HG02571 (cell line): Measurements from ENCODE around the gene B3GNT9.

Experiments
- ATAC-seq: cut with Tn5 transposase; IDR thresholded peaks from one replicate; pipeline ENCODE4 v1.9.1; 2021; ENCODE audit warnings: mild to moderate bottlenecking, moderate library complexity; ENCODE audit not compliant: unreplicated experiment

Gene B3GNT9

GRCh38 chr16:67185651-67186134 lies 34.9 kb upstream of the B3GNT9 start:
- no peak for ATAC-seq

GRCh38 chr16:67184995-67185650 lies 34.3 kb upstream of the B3GNT9 start:
- no peak for ATAC-seq

GRCh38 chr16:67184453-67184994 lies 33.7 kb upstream of the B3GNT9 start:
- no peak for ATAC-seq

- ATAC-seq = peak; percentile 87
These were observed 33.0 kb upstream of the B3GNT9 start, which contains the start of gene MATCAP1 for GRCh38 chr16:67183627-67184452. MATCAP1 (minus strand) TSS chr16:67183963; CDS start chr16:67180610, 3,353 bp downstream.

GRCh38 chr16:67183284-67183626 lies 32.5 kb upstream of the B3GNT9 start:
- no peak for ATAC-seq

- no peak for ATAC-seq
These were observed 31.5 kb upstream of the B3GNT9 start for GRCh38 chr16:67182288-67182687.

GRCh38 chr16:67181346-67181745 lies 30.5 kb upstream of the B3GNT9 start:
- ATAC-seq = no peak

GRCh38 chr16:67180166-67180565 lies 29.4 kb upstream of the B3GNT9 start:
- ATAC-seq = no peak

GRCh38 chr16:67179421-67180080 lies 28.8 kb upstream of the B3GNT9 start:
- ATAC-seq = no peak

- no peak for ATAC-seq
These were observed 27.2 kb upstream of the B3GNT9 start for GRCh38 chr16:67177743-67178699.

GRCh38 chr16:67176662-67177061 lies 25.9 kb upstream of the B3GNT9 start:
- ATAC-seq = no peak

GRCh38 chr16:67174706-67175231 lies 24.0 kb upstream of the B3GNT9 start:
- no peak for ATAC-seq

- ATAC-seq = no peak
These were observed 23.3 kb upstream of the B3GNT9 start for GRCh38 chr16:67173808-67174705.

GRCh38 chr16:67173323-67173722 lies 22.5 kb upstream of the B3GNT9 start:
- ATAC-seq = no peak

- no peak for ATAC-seq
These were observed 20.3 kb upstream of the B3GNT9 start for GRCh38 chr16:67170949-67171649.

GRCh38 chr16:67170168-67170948 lies 19.6 kb upstream of the B3GNT9 start, which contains the start of gene NOL3:
NOL3 (plus strand) TSS chr16:67170538.
- peak; percentile 46 for ATAC-seq

- ATAC-seq = no peak
These were observed 18.9 kb upstream of the B3GNT9 start for GRCh38 chr16:67169642-67170167.
